Gastroesophageal sphincter (tissue), 4 donors: ENCODE results near the gene TAF11. TPM values are rescaled to one million over a fixed set of nuclear protein-coding genes. Genes with fewer than 3 reads are reported as not detected.

ENCODE experiments used
- ATAC-seq: fragments of 150-250 bp; one replicate; pipeline ENCODE4 v1.9.1; 2016; ENCODE audit warnings: mild to moderate bottlenecking, moderate library complexity
- H3K27ac ChIP-seq, 4 donors: fragments of 200-600 bp; sonication (generic) in 3 of 4; 1 replicate in 3 of 4; 2 replicates in 1 of 4; pipeline ENCODE4 v1.5.1; 2016 to 2019
- H3K27me3 ChIP-seq: fragments of 200-600 bp; sonication (generic); one replicate; pipeline ENCODE4 v1.5.1; 2019
- H3K36me3 ChIP-seq, 2 donors: fragments of 200-600 bp; sonication (generic); one replicate each; pipeline ENCODE4 v1.5.1; 2019; ENCODE audit warnings: control low read depth in 1 of 2
- H3K4me1 ChIP-seq, 3 donors: fragments of 200-600 bp; sonication (generic); 1 replicate in 2 of 3; 2 replicates in 1 of 3; pipeline ENCODE4 v1.5.1; 2016 to 2019; ENCODE audit warnings: control low read depth in 2 of 3
- H3K4me3 ChIP-seq, 2 donors: fragments of 200-600 bp; sonication (generic); one replicate each; pipeline ENCODE4 v1.5.1; 2019; ENCODE audit warnings: mild to moderate bottlenecking in 1 of 2, moderate library complexity in 1 of 2
- H3K9me3 ChIP-seq, 3 donors: fragments of 200-600 bp; sonication (generic); one replicate each; pipeline ENCODE4 v1.5.1; 2017 to 2019; ENCODE audit warnings: control low read depth in 2 of 3
- CTCF ChIP-seq, 4 experiments: fragments of 200-600 bp in 2 of 4; fragments of 450-650 bp in 2 of 4; sonication (generic) in 1 of 4; IDR thresholded peaks; one replicate each; pipeline ENCODE4 v1.5.1; 2017 to 2019; ENCODE audit warnings: antibody characterized with exemption in 4 of 4, mild to moderate bottlenecking in 2 of 4, moderate library complexity in 2 of 4
- EP300 ChIP-seq: sonication (generic); formaldehyde crosslinking; IDR thresholded peaks from one replicate; pipeline ENCODE4 v1.6.1; 2017; ENCODE audit warnings: antibody characterized with exemption, mild to moderate bottlenecking
- POLR2A ChIP-seq, 2 donors: fragments of 450-650 bp; IDR thresholded peaks; one replicate each; pipeline ENCODE4 v1.6.1; 2017; ENCODE audit warnings: antibody characterized with exemption in 2 of 2, mild to moderate bottlenecking in 2 of 2, moderate library complexity in 1 of 2
- POLR2AphosphoS5 ChIP-seq: sonication (generic); formaldehyde crosslinking; IDR thresholded peaks from one replicate; pipeline ENCODE4 v1.6.1; 2017; ENCODE audit warnings: antibody characterized with exemption
- WGBS, 2 donors: methylation state at CpG; one replicate each; pipeline ENCODE4 v1.1.5; 2018; ENCODE audit warnings: low coverage in 1 of 2; 5-methylcytosine and 5-hydroxymethylcytosine counted together
- total RNA-seq, 4 donors: library from RNA; depleted of rRNA; stranded (reverse); fragments of >200 nt; gene quantifications; one replicate each; pipeline ENCODE4 v1.1.0, GENCODE V29; 2016

Gene TAF11
- total RNA-seq, 4 donors from 2014 or later = 20.9 to 25.6 (median 23.2) TPM

GRCh38 chr6:34912715-34913464 lies 25.0 kb upstream of the TAF11 start:
- Histone ChIP-seq H3K4me1 (peaks cover 0 to 33% (median 7%) of the 10 kb centered on the region in 3 donors), H3K27ac (no peak overlapping the region), H3K36me3 (no peaks in the 10 kb centered on the region), H3K4me3 (no peak overlapping the region), H3K9me3 (no peaks in the 10 kb centered on the region), H3K27me3 (no peaks in the 10 kb centered on the region)
- WGBS, 2 donors = 61 to 73% methylated on average over 2 to 3 of the region's 3 CpGs
- ATAC-seq = no peak
- no peak for TF ChIP-seq EP300
- no peak for TF ChIP-seq CTCF (IDR thresholded peaks at IDR 0.05)
- no peak for TF ChIP-seq POLR2A (IDR thresholded peaks at IDR 0.05)
- TF ChIP-seq POLR2AphosphoS5 = no peak

GRCh38 chr6:34911822-34912221 lies 24.0 kb upstream of the TAF11 start:
- TF ChIP-seq POLR2AphosphoS5 = no peak
- H3K9me3 ChIP-seq = no peaks in the 10 kb centered on the region
- ATAC-seq = no peak
- no peaks in the 10 kb centered on the region for H3K36me3 ChIP-seq
- H3K4me1 ChIP-seq = peaks cover 0 to 22% (median 0%) of the 10 kb centered on the region in 3 donors
- WGBS, 2 donors = 91 to 98% methylated on average over 5 of the region's 5 CpGs
- H3K27me3 ChIP-seq = no peaks in the 10 kb centered on the region
- H3K27ac ChIP-seq = no peak overlapping the region
- H3K4me3 ChIP-seq = no peak overlapping the region

- no peak for ATAC-seq
- 79 to 88% methylated on average over 6 of the region's 6 CpGs for WGBS, 2 donors
- Histone ChIP-seq H3K9me3 (no peaks in the 10 kb centered on the region), H3K4me3 (no peak overlapping the region), H3K27me3 (no peaks in the 10 kb centered on the region), H3K4me1 (peaks cover 0 to under 1% (median 0%) of the 10 kb centered on the region in 3 donors), H3K27ac (no peak overlapping the region), H3K36me3 (no peaks in the 10 kb centered on the region)
- TF ChIP-seq POLR2AphosphoS5 (no peak), CTCF (IDR thresholded peaks at IDR 0.05) (no peak), EP300 (no peak), POLR2A (IDR thresholded peaks at IDR 0.05) (no peak)
These were observed 21.6 kb upstream of the TAF11 start for GRCh38 chr6:34909320-34909883.

DNA sequence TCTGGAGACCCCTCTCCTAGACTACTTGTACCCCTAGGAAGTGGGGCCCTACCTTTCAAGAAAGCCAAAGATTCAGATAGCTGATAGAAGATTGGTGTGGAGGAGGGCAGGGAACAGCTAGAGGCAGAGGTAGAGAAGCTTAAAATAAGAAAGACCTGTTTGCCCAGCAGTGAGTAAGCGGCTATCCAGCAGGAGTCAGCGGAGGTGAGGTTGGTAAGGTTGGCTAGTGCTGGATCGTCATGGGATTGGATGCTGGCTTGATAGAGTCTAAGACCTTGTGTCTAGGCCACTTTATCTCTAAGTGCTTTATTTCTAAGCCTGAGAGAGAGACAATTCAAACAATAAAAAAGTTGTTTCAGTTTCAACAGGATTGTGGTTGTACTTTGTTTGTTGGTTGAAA lies 20.4 kb upstream of the TAF11 start:
- ATAC-seq = no peak
- no peak overlapping the region for H3K27ac ChIP-seq
- H3K4me3 ChIP-seq = no peak overlapping the region
- 85 to 94% methylated on average over 2 to 3 of the region's 3 CpGs for WGBS, 2 donors
- TF ChIP-seq POLR2AphosphoS5 (no peak), POLR2A (IDR thresholded peaks at IDR 0.05) (no peak), CTCF (IDR thresholded peaks at IDR 0.05) (no peak), EP300 (no peak)
- no peaks in the 10 kb centered on the region for H3K4me1 ChIP-seq
- no peaks in the 10 kb centered on the region for H3K9me3 ChIP-seq
- no peaks in the 10 kb centered on the region for H3K36me3 ChIP-seq
- no peaks in the 10 kb centered on the region for H3K27me3 ChIP-seq

- Histone ChIP-seq H3K9me3 (no peaks in the 10 kb centered on the region), H3K36me3 (no peaks in the 10 kb centered on the region), H3K4me3 (no peak overlapping the region), H3K27ac (no peak overlapping the region), H3K4me1 (no peaks in the 10 kb centered on the region), H3K27me3 (no peaks in the 10 kb centered on the region)
- TF ChIP-seq POLR2A (IDR thresholded peaks at IDR 0.05) = no peak
- TF ChIP-seq CTCF (IDR thresholded peaks at IDR 0.05) = no peak
- TF ChIP-seq POLR2AphosphoS5 = no peak
- no peak for TF ChIP-seq EP300
- WGBS, 2 donors = 94 to 100% methylated on average over 1 to 2 of the region's 2 CpGs
- ATAC-seq = no peak
These were observed 19.0 kb upstream of the TAF11 start for GRCh38 chr6:34906826-34907225.
